ENCODE results near the gene TMEM238L. TPM values are rescaled to one million over a fixed set of nuclear protein-coding genes. Genes with fewer than 3 reads are reported as not detected.

TMEM238L gene
- total RNA-seq, 1 donor from 2014 or later: 1.2 TPM

Small RNA genes lying within 50 kb of the gene (small RNA-seq; reads per million reads assigned to genes)
- gene AC015908.2: not detected
- not detected for gene TMEM238L

Other genes starting within 250 kb of the TMEM238L start
- 4.9 TPM for gene MYH3, start 146.8 kb downstream of the TMEM238L start, total RNA-seq
- gene SCO1, start 106.6 kb downstream of the TMEM238L start, total RNA-seq: 38.8 TPM
- gene ADPRM, start 106.5 kb downstream of the TMEM238L start, total RNA-seq: 18.7 TPM
- gene TMEM220, start 74.1 kb downstream of the TMEM238L start, total RNA-seq: 10.3 TPM
- 6.4 TPM for gene PIRT, start 34.0 kb upstream of the TMEM238L start, total RNA-seq

Measured in vagina (tissue), 1 donor.